ENCODE data around the gene NIN. TPM values are rescaled to one million over a fixed set of nuclear protein-coding genes. Genes with fewer than 3 reads are reported as not detected.

The NIN gene
- total RNA-seq, 1 donor from 2014 or later: 21.0 TPM

DNA sequence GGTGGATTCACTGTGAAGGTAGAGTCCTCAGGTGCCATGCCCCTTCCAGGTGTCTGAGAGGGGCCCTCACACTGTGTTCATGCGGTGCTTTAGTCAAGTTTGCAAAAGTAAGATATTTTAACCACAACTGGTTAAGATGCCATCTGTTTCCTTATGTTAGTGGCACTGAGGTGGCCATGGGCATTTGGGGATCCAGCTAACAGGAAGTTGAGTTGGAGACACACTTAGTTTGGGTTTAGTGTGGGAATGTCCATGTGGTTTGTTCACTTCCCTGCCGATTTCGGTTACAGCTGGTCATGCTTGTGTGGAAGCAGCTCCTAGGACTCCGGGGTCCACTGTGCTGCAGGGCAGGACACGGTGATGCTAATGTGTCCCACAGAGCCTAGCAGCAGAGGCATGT is 23.6 kb upstream of the NIN start:
- peaks cover 3% of the 10 kb centered on the region for H3K4me1 Mint-ChIP-seq (ENCODE audit: low read depth)
- no peak overlapping the region for H3K27ac Mint-ChIP-seq
- H3K4me3 Mint-ChIP-seq (ENCODE audit: low read depth): no peak overlapping the region
- no peak for DNase-seq (ENCODE audit: low spot score, unreplicated experiment)
- TF ChIP-seq, protein P1, sequence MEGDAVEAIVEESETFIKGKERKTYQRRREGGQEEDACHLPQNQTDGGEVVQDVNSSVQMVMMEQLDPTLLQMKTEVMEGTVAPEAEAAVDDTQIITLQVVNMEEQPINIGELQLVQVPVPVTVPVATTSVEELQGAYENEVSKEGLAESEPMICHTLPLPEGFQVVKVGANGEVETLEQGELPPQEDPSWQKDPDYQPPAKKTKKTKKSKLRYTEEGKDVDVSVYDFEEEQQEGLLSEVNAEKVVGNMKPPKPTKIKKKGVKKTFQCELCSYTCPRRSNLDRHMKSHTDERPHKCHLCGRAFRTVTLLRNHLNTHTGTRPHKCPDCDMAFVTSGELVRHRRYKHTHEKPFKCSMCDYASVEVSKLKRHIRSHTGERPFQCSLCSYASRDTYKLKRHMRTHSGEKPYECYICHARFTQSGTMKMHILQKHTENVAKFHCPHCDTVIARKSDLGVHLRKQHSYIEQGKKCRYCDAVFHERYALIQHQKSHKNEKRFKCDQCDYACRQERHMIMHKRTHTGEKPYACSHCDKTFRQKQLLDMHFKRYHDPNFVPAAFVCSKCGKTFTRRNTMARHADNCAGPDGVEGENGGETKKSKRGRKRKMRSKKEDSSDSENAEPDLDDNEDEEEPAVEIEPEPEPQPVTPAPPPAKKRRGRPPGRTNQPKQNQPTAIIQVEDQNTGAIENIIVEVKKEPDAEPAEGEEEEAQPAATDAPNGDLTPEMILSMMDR (IDR thresholded peaks at IDR 0.05; ENCODE audit: unreplicated experiment): no peak
- H3K27me3 Mint-ChIP-seq: peaks cover 28% of the 10 kb centered on the region
- H3K9me3 Mint-ChIP-seq (ENCODE audit: low read depth): no peaks in the 10 kb centered on the region
- no peaks in the 10 kb centered on the region for H3K36me3 Mint-ChIP-seq (ENCODE audit: insufficient read depth)

GRCh38 chr14:50853891-50854290 is 22.9 kb upstream of the NIN start:
- DNase-seq (ENCODE audit: low spot score, unreplicated experiment): no peak
- Mint-ChIP-seq H3K9me3 (ENCODE audit: low read depth) (no peaks in the 10 kb centered on the region), H3K27me3 (peaks cover 30% of the 10 kb centered on the region), H3K27ac (no peak overlapping the region), H3K36me3 (ENCODE audit: insufficient read depth) (no peaks in the 10 kb centered on the region), H3K4me1 (ENCODE audit: low read depth) (no peaks in the 10 kb centered on the region), H3K4me3 (ENCODE audit: low read depth) (no peak overlapping the region)
- TF ChIP-seq, protein P1 (IDR thresholded peaks at IDR 0.05; ENCODE audit: unreplicated experiment): no peak

DNA sequence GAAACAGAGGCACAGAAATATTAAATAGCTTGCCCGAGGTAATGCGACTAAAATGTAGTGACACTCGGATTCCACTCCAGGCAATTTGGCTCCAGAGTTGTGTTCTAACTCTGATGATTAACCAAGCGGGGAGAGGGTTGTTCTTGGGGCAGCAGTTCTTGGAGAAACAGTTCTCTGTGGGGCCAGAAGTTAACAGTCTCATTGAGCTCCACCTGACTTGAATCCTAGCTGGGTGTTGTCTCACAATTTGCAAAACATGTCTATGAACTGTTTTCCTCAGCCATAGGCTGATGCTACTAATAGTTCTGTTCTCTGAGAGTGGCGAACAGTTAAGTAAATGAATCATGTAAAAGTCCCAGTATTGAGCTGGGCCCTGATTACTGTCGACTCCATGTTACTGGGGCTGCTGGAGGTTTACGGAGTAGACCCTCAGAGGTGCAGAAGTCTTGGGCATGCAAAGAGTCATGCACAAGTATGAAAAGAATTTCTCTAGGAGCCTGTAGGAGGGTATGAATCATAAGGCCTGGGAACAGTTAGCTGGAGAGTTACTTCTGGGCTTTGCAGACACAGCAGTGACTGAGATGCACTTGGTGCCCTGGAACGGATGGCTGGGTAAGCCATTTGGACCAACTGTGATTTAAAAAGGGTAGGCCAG is 15.4 kb upstream of the NIN start:
- Mint-ChIP-seq H3K9me3 (ENCODE audit: low read depth) (no peaks in the 10 kb centered on the region), H3K27ac (no peak overlapping the region), H3K4me3 (ENCODE audit: low read depth) (no peak overlapping the region), H3K36me3 (ENCODE audit: insufficient read depth) (no peaks in the 10 kb centered on the region), H3K27me3 (peaks cover 56% of the 10 kb centered on the region), H3K4me1 (ENCODE audit: low read depth) (no peaks in the 10 kb centered on the region)
- TF ChIP-seq, protein P1 (IDR thresholded peaks at IDR 0.05; ENCODE audit: unreplicated experiment): no peak
- no peak for DNase-seq (ENCODE audit: low spot score, unreplicated experiment)

DNA sequence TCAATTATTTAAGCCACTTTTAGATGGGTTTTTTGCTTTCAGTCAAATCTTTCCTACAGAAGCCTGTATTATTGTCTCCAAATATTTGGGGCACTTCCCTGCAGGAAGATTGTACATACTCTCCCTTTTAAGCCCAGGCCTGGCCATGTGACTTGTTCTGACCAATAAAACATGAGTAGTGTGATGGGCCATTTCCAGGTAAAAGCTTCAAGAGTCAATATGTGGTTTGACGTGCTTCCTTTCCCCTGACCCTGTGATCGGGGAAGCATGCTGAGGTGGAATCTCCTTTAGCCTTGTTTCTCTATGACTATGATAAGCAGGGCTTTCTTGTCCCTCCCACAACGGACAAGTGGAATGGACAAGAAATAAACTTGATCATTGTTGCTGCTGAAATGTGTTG is 14.2 kb upstream of the NIN start:
- H3K9me3 Mint-ChIP-seq (ENCODE audit: low read depth): no peaks in the 10 kb centered on the region
- no peak for DNase-seq (ENCODE audit: low spot score, unreplicated experiment)
- peaks cover 65% of the 10 kb centered on the region for H3K27me3 Mint-ChIP-seq
- no peaks in the 10 kb centered on the region for H3K36me3 Mint-ChIP-seq (ENCODE audit: insufficient read depth)
- H3K27ac Mint-ChIP-seq: no peak overlapping the region
- no peak overlapping the region for H3K4me3 Mint-ChIP-seq (ENCODE audit: low read depth)
- TF ChIP-seq, protein P1 (IDR thresholded peaks at IDR 0.05; ENCODE audit: unreplicated experiment): no peak
- no peaks in the 10 kb centered on the region for H3K4me1 Mint-ChIP-seq (ENCODE audit: low read depth)

DNA sequence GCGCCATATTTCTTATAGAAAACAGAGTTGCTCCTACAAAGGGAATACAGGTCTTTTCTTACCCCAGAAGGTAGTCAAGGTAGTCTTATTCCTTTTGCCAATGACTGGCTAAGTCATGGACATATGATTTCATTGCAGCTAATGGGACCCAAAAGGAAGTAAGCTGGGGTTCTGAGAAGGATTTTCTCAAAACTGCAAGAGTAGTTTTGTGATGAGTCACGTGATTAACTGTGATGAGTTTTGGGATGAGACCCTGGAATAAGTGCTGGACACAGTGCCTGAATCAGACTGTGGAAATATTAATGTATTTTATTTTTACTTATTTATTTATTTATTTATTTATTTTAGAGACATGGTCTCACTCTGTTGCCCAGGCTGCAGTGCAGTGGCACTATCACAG is 13.4 kb upstream of the NIN start:
- TF ChIP-seq, protein P1 (IDR thresholded peaks at IDR 0.05; ENCODE audit: unreplicated experiment): no peak
- peaks cover 73% of the 10 kb centered on the region for H3K27me3 Mint-ChIP-seq
- H3K27ac Mint-ChIP-seq: no peak overlapping the region
- no peaks in the 10 kb centered on the region for H3K9me3 Mint-ChIP-seq (ENCODE audit: low read depth)
- no peak for DNase-seq (ENCODE audit: low spot score, unreplicated experiment)
- no peak overlapping the region for H3K4me3 Mint-ChIP-seq (ENCODE audit: low read depth)
- H3K4me1 Mint-ChIP-seq (ENCODE audit: low read depth): no peaks in the 10 kb centered on the region
- no peaks in the 10 kb centered on the region for H3K36me3 Mint-ChIP-seq (ENCODE audit: insufficient read depth)

Data from progenitor cell of endocrine pancreas (in vitro differentiated cells).